HCT116 (cell line): Measurements from ENCODE around the gene EFEMP2.

Experiments used
- EZH2 ChIP-seq: fragments of 200-600 bp; sonication (generic); IDR thresholded peaks from 2 replicates; pipeline ENCODE4 v1.6.1; 2017; ENCODE audit warnings: antibody characterized with exemption, mixed run types
- POLR2A ChIP-seq: IDR thresholded peaks from 2 replicates; pipeline ENCODE4 v1.7.0; 2011; ENCODE audit warnings: borderline replicate concordance; ENCODE audit not compliant: insufficient read depth, insufficient read length; ENCODE audit errors: extremely low read depth
- RAD21 ChIP-seq: IDR thresholded peaks from 2 replicates; pipeline ENCODE4 v1.6.1; 2012; ENCODE audit warnings: low read depth, mild to moderate bottlenecking
- TF ChIP-seq, protein P1 (sequence below), 3 experiments: fragments of 200-600 bp in 1 of 3; sonication (generic) in 1 of 3; IDR thresholded peaks in 2 of 3; conservative IDR thresholded peaks in 1 of 3; 2 replicates each; pipeline ENCODE4 v1.5.1; 2012 to 2017; ENCODE audit warnings: low read depth in 2 of 3, low read length in 2 of 3, antibody characterized with exemption in 1 of 3, borderline replicate concordance in 1 of 3, control low read depth in 1 of 3, mild to moderate bottlenecking in 1 of 3, mixed read lengths in 1 of 3, mixed run types in 1 of 3, moderate library complexity in 1 of 3; ENCODE audit not compliant: insufficient read depth in 1 of 3
- TF ChIP-seq, protein P2 (sequence below): IDR thresholded peaks from 2 replicates; pipeline ENCODE4 v1.6.1; 2012; ENCODE audit warnings: low read depth
- TF ChIP-seq, protein P3 (sequence below): IDR thresholded peaks from 2 replicates; pipeline ENCODE4 v1.6.1; 2012

DNA sequence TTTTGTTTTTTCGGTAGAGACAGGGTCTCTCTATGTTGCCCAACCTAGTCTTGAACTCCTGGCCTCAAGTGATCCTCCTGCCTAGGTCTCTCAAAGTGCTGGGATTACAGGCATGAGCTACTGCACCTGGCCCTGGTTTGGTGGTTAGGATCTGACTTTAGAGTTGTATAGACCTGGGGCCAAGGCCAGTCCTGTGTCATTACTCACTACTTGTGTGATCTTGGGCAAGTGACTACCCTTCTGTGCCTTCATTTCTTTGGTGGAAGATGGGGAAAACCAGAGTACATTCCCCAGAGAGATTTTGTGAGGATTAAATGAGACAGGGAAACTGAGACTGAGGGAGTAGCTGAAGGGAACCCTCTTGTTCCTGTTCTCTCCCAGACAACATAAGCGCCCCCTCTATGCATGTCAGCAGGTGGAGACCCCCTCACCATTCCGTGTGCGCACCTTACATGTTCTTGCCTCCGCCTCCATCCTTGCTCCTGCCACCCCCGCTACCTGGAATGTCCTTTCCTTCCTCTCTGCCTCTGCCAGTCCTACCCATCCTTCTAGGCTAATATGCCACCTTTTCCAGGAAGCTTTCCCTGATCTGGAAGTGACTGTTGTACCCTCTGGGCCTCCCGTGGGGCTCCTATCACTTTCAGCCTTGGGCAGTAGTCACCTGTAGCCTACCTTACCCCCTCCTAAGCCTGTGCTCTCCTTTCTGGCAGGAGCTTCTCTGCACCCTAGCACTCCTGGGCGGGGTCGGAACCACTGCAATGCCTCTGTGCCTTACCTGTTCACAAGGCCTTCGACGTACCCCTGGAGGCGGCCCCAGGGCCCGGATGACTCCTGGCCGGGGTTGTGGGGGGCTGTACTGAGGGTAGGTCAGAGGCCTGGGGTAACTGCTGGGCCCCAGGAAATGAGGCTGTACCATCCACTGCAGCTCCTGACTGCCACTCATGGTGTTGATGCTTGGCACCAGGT lies 23.7 kb upstream of the EFEMP2 start:
- TF ChIP-seq, protein P1, sequence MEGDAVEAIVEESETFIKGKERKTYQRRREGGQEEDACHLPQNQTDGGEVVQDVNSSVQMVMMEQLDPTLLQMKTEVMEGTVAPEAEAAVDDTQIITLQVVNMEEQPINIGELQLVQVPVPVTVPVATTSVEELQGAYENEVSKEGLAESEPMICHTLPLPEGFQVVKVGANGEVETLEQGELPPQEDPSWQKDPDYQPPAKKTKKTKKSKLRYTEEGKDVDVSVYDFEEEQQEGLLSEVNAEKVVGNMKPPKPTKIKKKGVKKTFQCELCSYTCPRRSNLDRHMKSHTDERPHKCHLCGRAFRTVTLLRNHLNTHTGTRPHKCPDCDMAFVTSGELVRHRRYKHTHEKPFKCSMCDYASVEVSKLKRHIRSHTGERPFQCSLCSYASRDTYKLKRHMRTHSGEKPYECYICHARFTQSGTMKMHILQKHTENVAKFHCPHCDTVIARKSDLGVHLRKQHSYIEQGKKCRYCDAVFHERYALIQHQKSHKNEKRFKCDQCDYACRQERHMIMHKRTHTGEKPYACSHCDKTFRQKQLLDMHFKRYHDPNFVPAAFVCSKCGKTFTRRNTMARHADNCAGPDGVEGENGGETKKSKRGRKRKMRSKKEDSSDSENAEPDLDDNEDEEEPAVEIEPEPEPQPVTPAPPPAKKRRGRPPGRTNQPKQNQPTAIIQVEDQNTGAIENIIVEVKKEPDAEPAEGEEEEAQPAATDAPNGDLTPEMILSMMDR (IDR thresholded peaks at IDR 0.05 in 2 of 3, conservative IDR thresholded peaks at IDR 0.05 in 1 of 3; ENCODE audit: borderline replicate concordance in 1 of 3, insufficient read depth in 1 of 3, low read depth in 2 of 3, low read length in 2 of 3) = no peak
- no peak for TF ChIP-seq POLR2A
- TF ChIP-seq RAD21 = no peak
- TF ChIP-seq, protein P2, sequence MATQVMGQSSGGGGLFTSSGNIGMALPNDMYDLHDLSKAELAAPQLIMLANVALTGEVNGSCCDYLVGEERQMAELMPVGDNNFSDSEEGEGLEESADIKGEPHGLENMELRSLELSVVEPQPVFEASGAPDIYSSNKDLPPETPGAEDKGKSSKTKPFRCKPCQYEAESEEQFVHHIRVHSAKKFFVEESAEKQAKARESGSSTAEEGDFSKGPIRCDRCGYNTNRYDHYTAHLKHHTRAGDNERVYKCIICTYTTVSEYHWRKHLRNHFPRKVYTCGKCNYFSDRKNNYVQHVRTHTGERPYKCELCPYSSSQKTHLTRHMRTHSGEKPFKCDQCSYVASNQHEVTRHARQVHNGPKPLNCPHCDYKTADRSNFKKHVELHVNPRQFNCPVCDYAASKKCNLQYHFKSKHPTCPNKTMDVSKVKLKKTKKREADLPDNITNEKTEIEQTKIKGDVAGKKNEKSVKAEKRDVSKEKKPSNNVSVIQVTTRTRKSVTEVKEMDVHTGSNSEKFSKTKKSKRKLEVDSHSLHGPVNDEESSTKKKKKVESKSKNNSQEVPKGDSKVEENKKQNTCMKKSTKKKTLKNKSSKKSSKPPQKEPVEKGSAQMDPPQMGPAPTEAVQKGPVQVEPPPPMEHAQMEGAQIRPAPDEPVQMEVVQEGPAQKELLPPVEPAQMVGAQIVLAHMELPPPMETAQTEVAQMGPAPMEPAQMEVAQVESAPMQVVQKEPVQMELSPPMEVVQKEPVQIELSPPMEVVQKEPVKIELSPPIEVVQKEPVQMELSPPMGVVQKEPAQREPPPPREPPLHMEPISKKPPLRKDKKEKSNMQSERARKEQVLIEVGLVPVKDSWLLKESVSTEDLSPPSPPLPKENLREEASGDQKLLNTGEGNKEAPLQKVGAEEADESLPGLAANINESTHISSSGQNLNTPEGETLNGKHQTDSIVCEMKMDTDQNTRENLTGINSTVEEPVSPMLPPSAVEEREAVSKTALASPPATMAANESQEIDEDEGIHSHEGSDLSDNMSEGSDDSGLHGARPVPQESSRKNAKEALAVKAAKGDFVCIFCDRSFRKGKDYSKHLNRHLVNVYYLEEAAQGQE = no peak
- TF ChIP-seq, protein P3, sequence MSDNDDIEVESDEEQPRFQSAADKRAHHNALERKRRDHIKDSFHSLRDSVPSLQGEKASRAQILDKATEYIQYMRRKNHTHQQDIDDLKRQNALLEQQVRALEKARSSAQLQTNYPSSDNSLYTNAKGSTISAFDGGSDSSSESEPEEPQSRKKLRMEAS = no peak
- no peak for TF ChIP-seq EZH2
